ENCODE data around the gene SETSIP.

- TF ChIP-seq POLR2A (IDR thresholded peaks at IDR 0.05; ENCODE audit: low read length) (no peak), GATA1 (IDR thresholded peaks at IDR 0.05; ENCODE audit: low read depth, low read length) (no peak)
Measured at GRCh38 chr1:92123868-92124267, 48.7 kb upstream of the SETSIP start.

Data from erythroblast (primary cell).